ENCODE data around the gene ZNF518B. TPM values are rescaled to one million over a fixed set of nuclear protein-coding genes. Genes with fewer than 3 reads are reported as not detected.

The ZNF518B gene
- polyA plus RNA-seq, 1 of the 3 experiments (the other 2 are of a cell fraction), result 3.1 TPM

DNA sequence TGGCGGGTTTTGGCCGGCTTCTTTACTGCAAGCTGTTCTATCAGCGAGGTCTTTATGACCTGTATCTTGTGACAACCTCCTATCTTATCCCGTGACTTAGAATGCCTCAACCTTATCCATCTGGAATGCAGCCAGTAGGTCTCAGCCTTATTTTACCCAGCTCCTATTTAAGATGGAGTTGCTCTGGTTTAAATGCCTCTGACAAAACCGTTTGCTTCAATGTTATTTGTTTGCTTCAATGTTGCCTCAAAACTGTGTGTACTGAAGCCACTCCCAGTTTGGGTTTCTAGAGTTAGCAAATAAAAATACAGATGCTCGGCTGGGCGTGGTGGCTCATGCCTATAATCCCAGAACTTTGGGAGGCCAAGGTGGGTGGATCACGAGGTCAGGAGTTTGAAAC lies 51.6 kb downstream of the ZNF518B start:
- no peak for TF ChIP-seq FOSL2 (IDR thresholded peaks at IDR 0.05; ENCODE audit: borderline replicate concordance, low read depth)
- no peak for TF ChIP-seq RCOR1 (IDR thresholded peaks at IDR 0.05; ENCODE audit: low read length)
- TF ChIP-seq NRF1 (IDR thresholded peaks at IDR 0.05; ENCODE audit: low read depth, low read length), result no peak
- TF ChIP-seq, protein P1, sequence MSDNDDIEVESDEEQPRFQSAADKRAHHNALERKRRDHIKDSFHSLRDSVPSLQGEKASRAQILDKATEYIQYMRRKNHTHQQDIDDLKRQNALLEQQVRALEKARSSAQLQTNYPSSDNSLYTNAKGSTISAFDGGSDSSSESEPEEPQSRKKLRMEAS (IDR thresholded peaks at IDR 0.05; ENCODE audit: low read depth), result no peak
- TF ChIP-seq SIN3A (IDR thresholded peaks at IDR 0.05; ENCODE audit: borderline replicate concordance, low read depth, low read length), result no peak
- TF ChIP-seq RFX5 (IDR thresholded peaks at IDR 0.05; ENCODE audit: low read length), result no peak
- no peak for TF ChIP-seq EZH2phosphoT487 (IDR thresholded peaks at IDR 0.05; ENCODE audit: borderline replicate concordance, low read depth)
- TF ChIP-seq, protein P2, sequence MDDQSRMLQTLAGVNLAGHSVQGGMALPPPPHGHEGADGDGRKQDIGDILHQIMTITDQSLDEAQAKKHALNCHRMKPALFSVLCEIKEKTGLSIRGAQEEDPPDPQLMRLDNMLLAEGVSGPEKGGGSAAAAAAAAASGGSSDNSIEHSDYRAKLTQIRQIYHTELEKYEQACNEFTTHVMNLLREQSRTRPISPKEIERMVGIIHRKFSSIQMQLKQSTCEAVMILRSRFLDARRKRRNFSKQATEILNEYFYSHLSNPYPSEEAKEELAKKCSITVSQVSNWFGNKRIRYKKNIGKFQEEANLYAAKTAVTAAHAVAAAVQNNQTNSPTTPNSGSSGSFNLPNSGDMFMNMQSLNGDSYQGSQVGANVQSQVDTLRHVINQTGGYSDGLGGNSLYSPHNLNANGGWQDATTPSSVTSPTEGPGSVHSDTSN (IDR thresholded peaks at IDR 0.05), result no peak
- no peak for TF ChIP-seq SMC3 (IDR thresholded peaks at IDR 0.05; ENCODE audit: low read depth, low read length)
- TF ChIP-seq POLR2AphosphoS5 (IDR thresholded peaks at IDR 0.05; ENCODE audit: low read depth, low read length), result no peak
- TF ChIP-seq, protein P3, sequence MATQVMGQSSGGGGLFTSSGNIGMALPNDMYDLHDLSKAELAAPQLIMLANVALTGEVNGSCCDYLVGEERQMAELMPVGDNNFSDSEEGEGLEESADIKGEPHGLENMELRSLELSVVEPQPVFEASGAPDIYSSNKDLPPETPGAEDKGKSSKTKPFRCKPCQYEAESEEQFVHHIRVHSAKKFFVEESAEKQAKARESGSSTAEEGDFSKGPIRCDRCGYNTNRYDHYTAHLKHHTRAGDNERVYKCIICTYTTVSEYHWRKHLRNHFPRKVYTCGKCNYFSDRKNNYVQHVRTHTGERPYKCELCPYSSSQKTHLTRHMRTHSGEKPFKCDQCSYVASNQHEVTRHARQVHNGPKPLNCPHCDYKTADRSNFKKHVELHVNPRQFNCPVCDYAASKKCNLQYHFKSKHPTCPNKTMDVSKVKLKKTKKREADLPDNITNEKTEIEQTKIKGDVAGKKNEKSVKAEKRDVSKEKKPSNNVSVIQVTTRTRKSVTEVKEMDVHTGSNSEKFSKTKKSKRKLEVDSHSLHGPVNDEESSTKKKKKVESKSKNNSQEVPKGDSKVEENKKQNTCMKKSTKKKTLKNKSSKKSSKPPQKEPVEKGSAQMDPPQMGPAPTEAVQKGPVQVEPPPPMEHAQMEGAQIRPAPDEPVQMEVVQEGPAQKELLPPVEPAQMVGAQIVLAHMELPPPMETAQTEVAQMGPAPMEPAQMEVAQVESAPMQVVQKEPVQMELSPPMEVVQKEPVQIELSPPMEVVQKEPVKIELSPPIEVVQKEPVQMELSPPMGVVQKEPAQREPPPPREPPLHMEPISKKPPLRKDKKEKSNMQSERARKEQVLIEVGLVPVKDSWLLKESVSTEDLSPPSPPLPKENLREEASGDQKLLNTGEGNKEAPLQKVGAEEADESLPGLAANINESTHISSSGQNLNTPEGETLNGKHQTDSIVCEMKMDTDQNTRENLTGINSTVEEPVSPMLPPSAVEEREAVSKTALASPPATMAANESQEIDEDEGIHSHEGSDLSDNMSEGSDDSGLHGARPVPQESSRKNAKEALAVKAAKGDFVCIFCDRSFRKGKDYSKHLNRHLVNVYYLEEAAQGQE (IDR thresholded peaks at IDR 0.05; ENCODE audit: low read depth, low read length), result no peak
- no peak for TF ChIP-seq CHD2 (IDR thresholded peaks at IDR 0.05; ENCODE audit: low read length, partially characterized antibody)
- no peak for TF ChIP-seq RXRA (IDR thresholded peaks at IDR 0.05; ENCODE audit: borderline replicate concordance, low read depth)
- no peak for TF ChIP-seq FOXJ3 (CRISPR knock-in tag; IDR thresholded peaks at IDR 0.05)
- no peak for TF ChIP-seq GABPA (IDR thresholded peaks at IDR 0.05; ENCODE audit: low read depth)
- no peak for TF ChIP-seq FOXM1 (IDR thresholded peaks at IDR 0.05; ENCODE audit: low read depth)
- no peak for TF ChIP-seq GATA2 (CRISPR knock-in tag; IDR thresholded peaks at IDR 0.05)
- no peak for TF ChIP-seq TCF12 (IDR thresholded peaks at IDR 0.05)

More for the DNA sequence above, 51.6 kb downstream of the ZNF518B start:
- no peak for DNase-seq
- Histone ChIP-seq H3F3A (replicated peaks; ENCODE audit: insufficient read depth) (no peaks in the 10 kb centered on the region), H4K20me1 (ENCODE audit: insufficient read depth) (no peaks in the 10 kb centered on the region), H3K27ac (ENCODE audit: low read depth in 2 of 2, low read length in 1 of 2) (no peak overlapping the region), H3K79me2 (ENCODE audit: insufficient read depth) (no peaks in the 10 kb centered on the region), H3K36me3 (replicated peaks in 1 of 2; ENCODE audit: control insufficient read depth in 1 of 2, insufficient read depth in 2 of 2, low read length in 1 of 2) (no peaks in the 10 kb centered on the region), H3K4me3 (ENCODE audit: low read depth in 2 of 2, low read length in 1 of 2) (no peak overlapping the region), H3K9ac (no peak overlapping the region), H3K4me1 (ENCODE audit: control insufficient read depth in 1 of 2, insufficient read depth in 2 of 2, low read depth in 1 of 2, low read length in 1 of 2) (no peaks in the 10 kb centered on the region), H2AFZ (ENCODE audit: low read depth) (no peak overlapping the region), H3K9me2 (no peaks in the 10 kb centered on the region), H3K4me2 (no peak overlapping the region), H3K9me3 (no peaks in the 10 kb centered on the region), H3K27me3 (ENCODE audit: insufficient read depth) (no peaks in the 10 kb centered on the region)
- 0% methylated on average over 8 of the region's 8 CpGs for WGBS (ENCODE audit: low lambda C conversion rate)
- POLR2A ChIA-PET, result no interaction called here
- CTCF ChIA-PET, result no interaction called here
